HCT116 (cell line): Measurements from ENCODE around the gene MFGE8. TPM values are rescaled to one million over a fixed set of nuclear protein-coding genes. Genes with fewer than 3 reads are reported as not detected.

Experiments used
- ATAC-seq: fragments of 200-7000 bp; cut with Tn5 transposase; 2 replicates; pipeline ENCODE4 v1.9.1; 2020; ENCODE audit warnings: mild to moderate bottlenecking, moderate library complexity
- BruUV-seq: library from RNA; stranded (reverse); fragments of 400-500 nt; replicated peaks from 2 replicates; lab custom pipeline; 2021; lab: Mats Ljungman, UMichigan
- CTCF ChIA-PET: fragments of 300-600 bp; sonication (Branson Sonifier 250); formaldehyde crosslinking; loops from one replicate; lab custom pipeline; 2021; ENCODE audit warnings: antibody characterized with exemption; lab: Charles Lee
- POLR2A ChIA-PET: fragments of 300-600, 350-600 bp; sonication (Branson Sonifier 250); formaldehyde crosslinking; loops from one replicate; lab custom pipeline; 2021; ENCODE audit warnings: antibody characterized with exemption; lab: Charles Lee
- RAD21 ChIA-PET, 2 experiments: fragments of 300-600 bp; sonication (Branson Sonifier 250); formaldehyde crosslinking; loops; one replicate each; lab custom pipeline; 2023; ENCODE audit warnings: low total read pairs in 2 of 2; ENCODE audit not compliant: uncharacterized antibody in 2 of 2, unreplicated experiment in 2 of 2, low non-redundant PET in 1 of 2; lab: Charles Lee
- DNase-seq: peaks from one replicate; pipeline ENCODE4 v3.0.0-alpha.2; 2010; ENCODE audit warnings: low read depth, low spot score
- H2AFZ ChIP-seq: fragments of 200-600 bp; shearing (Covaris generic), sonication (generic); 2 replicates; pipeline ENCODE4 v1.6.1; 2017; ENCODE audit warnings: low read depth, mixed run types, mixed read lengths, antibody characterized with exemption, low read length; ENCODE audit not compliant: poor library complexity, severe bottlenecking
- H3K27ac ChIP-seq: 2 replicates; pipeline ENCODE4 v1.5.1; 2012; ENCODE audit warnings: low read depth, low read length
- H3K27me3 ChIP-seq: fragments of 200-600 bp; sonication (generic); 2 replicates; pipeline ENCODE4 v1.6.1; 2016; ENCODE audit warnings: mixed run types, low read length, mixed read lengths; ENCODE audit not compliant: insufficient read depth
- H3K36me3 ChIP-seq, 2 experiments: fragments of 200-500 bp in 1 of 2; fragments of 200-600 bp in 1 of 2; sonication (Bioruptor generic) in 1 of 2; sonication (generic) in 1 of 2; 2 replicates each; pipeline versions ENCODE4 v1.5.1 to v1.6.1; 2014 to 2016; ENCODE audit warnings: low read length in 2 of 2, inconsistent platforms in 1 of 2, mixed read lengths in 1 of 2, mixed run types in 1 of 2; ENCODE audit not compliant: insufficient read depth in 2 of 2, control insufficient read depth in 1 of 2
- H3K4me1 ChIP-seq, 2 experiments: fragments of 200-600 bp in 1 of 2; sonication (generic) in 1 of 2; 2 replicates each; pipeline versions ENCODE4 v1.5.1 to v1.6.1; 2012 to 2017; ENCODE audit warnings: low read length in 2 of 2, inconsistent platforms in 1 of 2, mild to moderate bottlenecking in 1 of 2, mixed read lengths in 1 of 2, mixed run types in 1 of 2, moderate library complexity in 1 of 2; ENCODE audit not compliant: insufficient read depth in 2 of 2, control insufficient read depth in 1 of 2
- H3K4me2 ChIP-seq: fragments of 200-600 bp; sonication (generic); 2 replicates; pipeline ENCODE4 v1.6.1; 2017; ENCODE audit warnings: mixed run types, low read length, mixed read lengths
- H3K4me3 ChIP-seq, 2 experiments: fragments of 200-600 bp in 1 of 2; sonication (generic) in 1 of 2; replicated peaks in 1 of 2; 2 replicates each; pipeline ENCODE4 v1.5.1; 2011 to 2016; ENCODE audit warnings: low read length in 2 of 2, control low read depth in 1 of 2, low read depth in 1 of 2, mild to moderate bottlenecking in 1 of 2, mixed read lengths in 1 of 2, mixed run types in 1 of 2
- H3K79me2 ChIP-seq: fragments of 200-600 bp; sonication (generic); 2 replicates; pipeline ENCODE4 v1.6.1; 2017; ENCODE audit warnings: mild to moderate bottlenecking, mixed run types, low read length, moderate library complexity, mixed read lengths; ENCODE audit not compliant: insufficient read depth
- H3K9ac ChIP-seq: fragments of 200-600 bp; sonication (generic); 2 replicates; pipeline ENCODE4 v1.6.1; 2016; ENCODE audit warnings: low read length, mixed read lengths
- H3K9me2 ChIP-seq: fragments of 200-600 bp; sonication (generic), shearing (Covaris generic); 2 replicates; pipeline ENCODE4 v1.6.1; 2017; ENCODE audit warnings: mixed run types, mild to moderate bottlenecking, moderate library complexity; ENCODE audit not compliant: insufficient read depth
- H3K9me3 ChIP-seq, 2 experiments: fragments of 200-500 bp in 1 of 2; fragments of 200-600 bp in 1 of 2; sonication (Bioruptor generic) in 1 of 2; sonication (generic) in 1 of 2; 2 replicates each; pipeline ENCODE4 v1.6.1; 2014 to 2017; ENCODE audit warnings: low read length in 2 of 2, mixed read lengths in 2 of 2, inconsistent platforms in 1 of 2, low read depth in 1 of 2, mild to moderate bottlenecking in 1 of 2, mixed run types in 1 of 2, moderate library complexity in 1 of 2; ENCODE audit not compliant: control insufficient read depth in 1 of 2, insufficient read depth in 1 of 2
- H4K20me1 ChIP-seq: fragments of 200-600 bp; sonication (generic), shearing (Covaris generic); 2 replicates; pipeline ENCODE4 v1.6.1; 2017; ENCODE audit warnings: mixed run types, mild to moderate bottlenecking, moderate library complexity; ENCODE audit not compliant: insufficient read depth
- CTCF ChIP-seq, 3 experiments: fragments of 200-600 bp in 1 of 3; sonication (generic) in 1 of 3; IDR thresholded peaks in 2 of 3; conservative IDR thresholded peaks in 1 of 3; 2 replicates each; pipeline ENCODE4 v1.5.1; 2012 to 2017; ENCODE audit warnings: low read depth in 2 of 3, low read length in 2 of 3, antibody characterized with exemption in 1 of 3, borderline replicate concordance in 1 of 3, control low read depth in 1 of 3, mild to moderate bottlenecking in 1 of 3, mixed read lengths in 1 of 3, mixed run types in 1 of 3, moderate library complexity in 1 of 3; ENCODE audit not compliant: insufficient read depth in 1 of 3
- SP1 ChIP-seq: IDR thresholded peaks from 2 replicates; pipeline ENCODE4 v1.6.1; 2012; ENCODE audit warnings: low read depth
- ZFX ChIP-seq: fragments of 450-650 bp; IDR thresholded peaks from 2 replicates; pipeline ENCODE4 v1.6.1; 2017
- ZNF274 ChIP-seq: fragments of 200-500 bp; sonication (Bioruptor generic); IDR thresholded peaks from 2 replicates; pipeline ENCODE4 v1.6.1; 2014; ENCODE audit warnings: mild to moderate bottlenecking, low read depth, low read length, inconsistent platforms
- intact Hi-C: fragments of 100-400 bp; cut with micrococcal nuclease; formaldehyde crosslinking; loops from 2 replicates; pipeline ENCODE4 v1.10.0; 2022
- total RNA-seq: library from RNA; stranded (reverse); gene quantifications from one replicate; pipeline ENCODE4 v1.2.1, GENCODE V29; 2021; ENCODE audit not compliant: unreplicated experiment
- TF ChIP-seq, protein P1 (sequence below): IDR thresholded peaks from 2 replicates; pipeline ENCODE4 v1.6.1; 2012; ENCODE audit warnings: low read depth
- TF ChIP-seq, protein P2 (sequence below): IDR thresholded peaks from 2 replicates; pipeline ENCODE4 v1.6.1; 2012

The MFGE8 gene
- total RNA-seq, 1 experiment from 2014 or later, result 70.7 TPM

- H3K9me3 ChIP-seq, result no peaks in the 10 kb centered on the region
- CTCF ChIA-PET, result no interaction called here
- TF ChIP-seq ZNF274 (no peak), ZFX (no peak), SP1 (no peak), CTCF (IDR thresholded peaks at IDR 0.05 in 2 of 3, conservative IDR thresholded peaks at IDR 0.05 in 1 of 3; ENCODE audit: borderline replicate concordance in 1 of 3, insufficient read depth in 1 of 3, low read depth in 2 of 3, low read length in 2 of 3) (no peak)
- TF ChIP-seq, protein P1, sequence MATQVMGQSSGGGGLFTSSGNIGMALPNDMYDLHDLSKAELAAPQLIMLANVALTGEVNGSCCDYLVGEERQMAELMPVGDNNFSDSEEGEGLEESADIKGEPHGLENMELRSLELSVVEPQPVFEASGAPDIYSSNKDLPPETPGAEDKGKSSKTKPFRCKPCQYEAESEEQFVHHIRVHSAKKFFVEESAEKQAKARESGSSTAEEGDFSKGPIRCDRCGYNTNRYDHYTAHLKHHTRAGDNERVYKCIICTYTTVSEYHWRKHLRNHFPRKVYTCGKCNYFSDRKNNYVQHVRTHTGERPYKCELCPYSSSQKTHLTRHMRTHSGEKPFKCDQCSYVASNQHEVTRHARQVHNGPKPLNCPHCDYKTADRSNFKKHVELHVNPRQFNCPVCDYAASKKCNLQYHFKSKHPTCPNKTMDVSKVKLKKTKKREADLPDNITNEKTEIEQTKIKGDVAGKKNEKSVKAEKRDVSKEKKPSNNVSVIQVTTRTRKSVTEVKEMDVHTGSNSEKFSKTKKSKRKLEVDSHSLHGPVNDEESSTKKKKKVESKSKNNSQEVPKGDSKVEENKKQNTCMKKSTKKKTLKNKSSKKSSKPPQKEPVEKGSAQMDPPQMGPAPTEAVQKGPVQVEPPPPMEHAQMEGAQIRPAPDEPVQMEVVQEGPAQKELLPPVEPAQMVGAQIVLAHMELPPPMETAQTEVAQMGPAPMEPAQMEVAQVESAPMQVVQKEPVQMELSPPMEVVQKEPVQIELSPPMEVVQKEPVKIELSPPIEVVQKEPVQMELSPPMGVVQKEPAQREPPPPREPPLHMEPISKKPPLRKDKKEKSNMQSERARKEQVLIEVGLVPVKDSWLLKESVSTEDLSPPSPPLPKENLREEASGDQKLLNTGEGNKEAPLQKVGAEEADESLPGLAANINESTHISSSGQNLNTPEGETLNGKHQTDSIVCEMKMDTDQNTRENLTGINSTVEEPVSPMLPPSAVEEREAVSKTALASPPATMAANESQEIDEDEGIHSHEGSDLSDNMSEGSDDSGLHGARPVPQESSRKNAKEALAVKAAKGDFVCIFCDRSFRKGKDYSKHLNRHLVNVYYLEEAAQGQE, result no peak
- TF ChIP-seq, protein P2, sequence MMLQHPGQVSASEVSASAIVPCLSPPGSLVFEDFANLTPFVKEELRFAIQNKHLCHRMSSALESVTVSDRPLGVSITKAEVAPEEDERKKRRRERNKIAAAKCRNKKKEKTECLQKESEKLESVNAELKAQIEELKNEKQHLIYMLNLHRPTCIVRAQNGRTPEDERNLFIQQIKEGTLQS, result no peak
- no peaks in the 10 kb centered on the region for H3K4me1 ChIP-seq
- H3K36me3 ChIP-seq, result no peaks in the 10 kb centered on the region
- no TSS peak for BruUV-seq
- no peaks in the 10 kb centered on the region for H3K79me2 ChIP-seq
- ATAC-seq (no peak), DNase-seq (no peak)
- H3K27me3 ChIP-seq, result peaks cover 27% of the 10 kb centered on the region
- H3K9ac ChIP-seq, result no peak overlapping the region
- intact Hi-C loops, result no loop called here
- RAD21 ChIA-PET, result no interaction called here
- H3K9me2 ChIP-seq, result no peaks in the 10 kb centered on the region
- H3K27ac ChIP-seq, result no peak overlapping the region
- no peaks in the 10 kb centered on the region for H4K20me1 ChIP-seq
- POLR2A ChIA-PET, result no interaction called here
- H3K4me2 ChIP-seq, result no peak overlapping the region
- no peak overlapping the region for H3K4me3 ChIP-seq
- no peak overlapping the region for H2AFZ ChIP-seq
Measured at GRCh38 chr15:88860212-88860611, 53.0 kb downstream of the MFGE8 start.
